ENCODE data around the gene TAF11L9.
"Not testable (repeated sequence)": the region's sequence is repeated elsewhere in the genome, so short reads cannot be mapped to it uniquely, and the experiment has no call there.

Gene TAF11L9

DNA sequence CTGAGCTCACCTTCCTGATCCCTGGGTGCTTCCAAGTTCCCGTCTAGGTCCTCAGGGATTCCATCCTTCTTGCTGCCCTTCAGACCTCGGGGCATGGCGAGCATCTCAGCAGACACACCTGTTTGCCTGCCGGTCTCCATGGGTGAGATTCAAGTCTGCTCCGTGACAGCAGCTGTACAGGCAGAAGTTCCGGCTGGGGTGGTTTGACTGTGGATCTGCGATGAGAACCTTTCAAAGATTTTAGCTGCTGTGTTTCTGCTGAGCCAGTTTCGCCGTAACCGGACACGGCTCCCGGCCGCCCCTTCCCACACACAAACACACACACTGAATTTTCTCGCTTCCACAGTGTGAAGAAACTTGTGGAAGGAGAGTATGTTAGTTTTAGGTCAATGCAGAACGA is at the start of gene TAF11L9:
TSS of gene TAF11L9 (minus strand) at position 140 of the 400 bp plus-strand sequence.
- not testable (repeated sequence) for DNase-seq (ENCODE audit: low read depth); H3K4me3 ChIP-seq (ENCODE audit: low read depth, low read length)

- H3K4me3 ChIP-seq (ENCODE audit: low read depth, low read length): no peak within 1 kb of the TSS
- TF ChIP-seq, protein P1, sequence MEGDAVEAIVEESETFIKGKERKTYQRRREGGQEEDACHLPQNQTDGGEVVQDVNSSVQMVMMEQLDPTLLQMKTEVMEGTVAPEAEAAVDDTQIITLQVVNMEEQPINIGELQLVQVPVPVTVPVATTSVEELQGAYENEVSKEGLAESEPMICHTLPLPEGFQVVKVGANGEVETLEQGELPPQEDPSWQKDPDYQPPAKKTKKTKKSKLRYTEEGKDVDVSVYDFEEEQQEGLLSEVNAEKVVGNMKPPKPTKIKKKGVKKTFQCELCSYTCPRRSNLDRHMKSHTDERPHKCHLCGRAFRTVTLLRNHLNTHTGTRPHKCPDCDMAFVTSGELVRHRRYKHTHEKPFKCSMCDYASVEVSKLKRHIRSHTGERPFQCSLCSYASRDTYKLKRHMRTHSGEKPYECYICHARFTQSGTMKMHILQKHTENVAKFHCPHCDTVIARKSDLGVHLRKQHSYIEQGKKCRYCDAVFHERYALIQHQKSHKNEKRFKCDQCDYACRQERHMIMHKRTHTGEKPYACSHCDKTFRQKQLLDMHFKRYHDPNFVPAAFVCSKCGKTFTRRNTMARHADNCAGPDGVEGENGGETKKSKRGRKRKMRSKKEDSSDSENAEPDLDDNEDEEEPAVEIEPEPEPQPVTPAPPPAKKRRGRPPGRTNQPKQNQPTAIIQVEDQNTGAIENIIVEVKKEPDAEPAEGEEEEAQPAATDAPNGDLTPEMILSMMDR (IDR thresholded peaks at IDR 0.05; ENCODE audit: control insufficient read depth, extremely low read depth, insufficient read depth): no peak
- no peak for DNase-seq (ENCODE audit: low read depth)
Observed at GRCh38 chr5:17634160-17634559, 40.0 kb upstream of the TAF11L9 start, which contains the start of gene TAF11L14. Gene TAF11L14 (plus strand): TSS chr5:17634460.

- not testable (repeated sequence) for DNase-seq (ENCODE audit: low read depth); H3K4me3 ChIP-seq (ENCODE audit: low read depth, low read length)
Observed at GRCh38 chr5:17631788-17632187, 37.6 kb upstream of the TAF11L9 start, which contains the start of gene TAF11L13. Gene TAF11L13 (plus strand): TSS chr5:17632088.

GRCh38 chr5:17625686-17626085 is 31.5 kb upstream of the TAF11L9 start:
- no peak overlapping the region for H3K4me3 ChIP-seq (ENCODE audit: low read depth, low read length)
- TF ChIP-seq, protein P1 (IDR thresholded peaks at IDR 0.05; ENCODE audit: control insufficient read depth, extremely low read depth, insufficient read depth): no peak
- DNase-seq (ENCODE audit: low read depth): no peak

DNA sequence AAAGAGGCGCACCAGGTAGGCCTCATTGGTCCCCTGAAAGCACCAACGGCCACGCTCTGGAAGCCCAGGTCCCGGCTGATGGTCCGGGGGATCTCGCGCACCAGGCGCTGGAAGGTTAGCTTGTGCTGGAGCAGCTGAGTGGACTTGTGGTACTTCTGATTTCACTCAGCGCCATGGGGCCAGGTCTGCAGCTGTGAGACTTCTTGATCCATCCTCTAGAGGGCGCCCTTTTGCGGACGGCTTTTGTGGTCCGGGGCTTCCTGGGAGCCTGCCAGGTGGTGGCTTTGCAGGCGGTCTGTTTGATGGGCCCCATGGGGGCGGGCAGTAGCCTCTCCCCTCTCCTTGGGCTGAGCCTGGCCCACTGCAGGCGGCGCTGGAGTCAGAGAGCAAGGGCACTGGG is 26.4 kb upstream of the TAF11L9 start:
- no peak overlapping the region for H3K4me3 ChIP-seq (ENCODE audit: low read depth, low read length)
- no peak for DNase-seq (ENCODE audit: low read depth)
- TF ChIP-seq, protein P1 (IDR thresholded peaks at IDR 0.05; ENCODE audit: control insufficient read depth, extremely low read depth, insufficient read depth): peak; percentile 10; the same call in 1 of the 2 replicates

- no peak overlapping the region for H3K4me3 ChIP-seq (ENCODE audit: low read depth, low read length)
- TF ChIP-seq, protein P1 (IDR thresholded peaks at IDR 0.05; ENCODE audit: control insufficient read depth, extremely low read depth, insufficient read depth): no peak
- DNase-seq (ENCODE audit: low read depth): no peak
Observed at GRCh38 chr5:17619354-17619753, 25.2 kb upstream of the TAF11L9 start.

- no peak for DNase-seq (ENCODE audit: low read depth)
- TF ChIP-seq, protein P1 (IDR thresholded peaks at IDR 0.05; ENCODE audit: control insufficient read depth, extremely low read depth, insufficient read depth): no peak
- no peak overlapping the region for H3K4me3 ChIP-seq (ENCODE audit: low read depth, low read length)
Observed at GRCh38 chr5:17614872-17615605, 20.8 kb upstream of the TAF11L9 start.

DNA sequence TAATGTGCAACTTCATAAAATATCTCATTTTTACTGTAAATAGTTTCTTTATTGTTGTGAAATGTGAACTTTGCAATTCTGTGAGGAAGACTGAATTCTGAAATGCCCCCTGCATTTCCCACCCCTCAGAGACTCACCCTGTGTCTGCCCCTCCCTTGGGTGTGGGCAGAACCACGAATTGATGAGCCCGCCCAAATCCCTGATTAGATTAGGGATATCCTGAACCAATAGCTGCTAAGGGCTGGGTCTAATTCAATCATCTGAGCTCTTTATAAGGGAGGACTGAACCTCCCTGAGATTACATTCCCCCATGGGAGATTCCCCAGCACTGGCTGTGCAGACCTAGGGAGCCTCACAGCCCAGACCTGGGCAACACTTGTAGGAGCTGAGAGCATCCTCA is 15.9 kb upstream of the TAF11L9 start, which contains the start of gene TAF11L12:
TSS of gene TAF11L12 (plus strand) at position 301 of the 400 bp plus-strand sequence.
- DNase-seq (ENCODE audit: low read depth); H3K4me3 ChIP-seq (ENCODE audit: low read depth, low read length): not testable (repeated sequence)

GRCh38 chr5:17607461-17607860 is 13.3 kb upstream of the TAF11L9 start:
- H3K4me3 ChIP-seq (ENCODE audit: low read depth, low read length); DNase-seq (ENCODE audit: low read depth): not testable (repeated sequence)
